A673 (cell line): ENCODE results near the gene DACT2. TPM values are rescaled to one million over a fixed set of nuclear protein-coding genes. Genes with fewer than 3 reads are reported as not detected.

Source experiments
- BruUV-seq: library from RNA; stranded (reverse); fragments of 400-500 nt; replicated peaks from 2 replicates; lab custom pipeline; 2021; lab: Mats Ljungman, UMichigan
- CTCF ChIA-PET: fragments of 300-600 bp; sonication (Branson Sonifier 250); formaldehyde crosslinking; loops from one replicate; lab custom pipeline; 2022; ENCODE audit warnings: antibody characterized with exemption; lab: Charles Lee
- POLR2A ChIA-PET: fragments of 300-600 bp; sonication (Branson Sonifier 250); formaldehyde crosslinking; loops from one replicate; lab custom pipeline; 2022; ENCODE audit warnings: antibody characterized with exemption; ENCODE audit not compliant: low non-redundant PET; lab: Charles Lee
- DNase-seq: peaks from one replicate; pipeline ENCODE4 v3.0.0-alpha.2; 2015; ENCODE audit warnings: low spot score
- H3K27ac ChIP-seq: fragments of 200-600 bp; sonication (generic); 2 replicates; pipeline ENCODE4 v1.5.1; 2016; ENCODE audit warnings: mixed run types, low read depth, mild to moderate bottlenecking, mixed read lengths, antibody characterized with exemption, low read length; ENCODE audit not compliant: poor library complexity, severe bottlenecking
- H3K27me3 ChIP-seq: fragments of 200-600 bp; sonication (generic); replicated peaks from 2 replicates; pipeline ENCODE4 v1.6.1; 2017; ENCODE audit warnings: mixed run types, low read depth, mild to moderate bottlenecking, mixed read lengths, antibody characterized with exemption, low read length; ENCODE audit not compliant: insufficient read depth, poor library complexity
- H3K36me3 ChIP-seq: fragments of 200-600 bp; sonication (generic); 2 replicates; pipeline ENCODE4 v1.6.1; 2016; ENCODE audit warnings: mixed run types, mild to moderate bottlenecking, mixed read lengths, antibody characterized with exemption, low read length; ENCODE audit not compliant: insufficient read depth, poor library complexity, severe bottlenecking
- H3K4me1 ChIP-seq: fragments of 200-600 bp; sonication (generic); 2 replicates; pipeline ENCODE4 v1.6.1; 2017; ENCODE audit warnings: mixed run types, mild to moderate bottlenecking, mixed read lengths, antibody characterized with exemption, low read length; ENCODE audit not compliant: insufficient read depth, poor library complexity, severe bottlenecking
- H3K4me3 ChIP-seq: fragments of 200-600 bp; sonication (generic); 2 replicates; pipeline ENCODE4 v1.5.1; 2016; ENCODE audit warnings: low read depth, mixed run types, mild to moderate bottlenecking, mixed read lengths, low read length; ENCODE audit not compliant: poor library complexity, severe bottlenecking
- H3K9me3 ChIP-seq: fragments of 200-600 bp; sonication (generic); 2 replicates; pipeline ENCODE4 v1.6.1; 2016; ENCODE audit warnings: mixed run types, low read depth, mild to moderate bottlenecking, mixed read lengths, antibody characterized with exemption, low read length; ENCODE audit not compliant: poor library complexity, severe bottlenecking
- EZH2 ChIP-seq: fragments of 200-600 bp; sonication (generic); IDR thresholded peaks from 2 replicates; pipeline ENCODE4 v1.6.1; 2017; ENCODE audit warnings: borderline replicate concordance, low read depth, mild to moderate bottlenecking, mixed read lengths, antibody characterized with exemption, low read length; ENCODE audit not compliant: poor library complexity, severe bottlenecking
- intact Hi-C: fragments of 100-400 bp; cut with micrococcal nuclease; formaldehyde crosslinking; loops from one replicate; pipeline ENCODE4 v1.10.0; 2022; ENCODE audit not compliant: unreplicated experiment
- total RNA-seq: library from RNA; stranded (reverse); gene quantifications from 2 replicates; pipeline ENCODE4 v1.2.3, GENCODE V29; 2021
- TF ChIP-seq, protein P1 (sequence below): fragments of 300-800, 200-600 bp; sonication (generic); conservative IDR thresholded peaks from 2 replicates; pipeline ENCODE4 v1.5.1; 2017; ENCODE audit warnings: low read depth, mild to moderate bottlenecking, antibody characterized with exemption, low read length, moderate library complexity, mixed read lengths

The DACT2 gene
- total RNA-seq, 1 experiment from 2014 or later, result 18.7 TPM

DNA sequence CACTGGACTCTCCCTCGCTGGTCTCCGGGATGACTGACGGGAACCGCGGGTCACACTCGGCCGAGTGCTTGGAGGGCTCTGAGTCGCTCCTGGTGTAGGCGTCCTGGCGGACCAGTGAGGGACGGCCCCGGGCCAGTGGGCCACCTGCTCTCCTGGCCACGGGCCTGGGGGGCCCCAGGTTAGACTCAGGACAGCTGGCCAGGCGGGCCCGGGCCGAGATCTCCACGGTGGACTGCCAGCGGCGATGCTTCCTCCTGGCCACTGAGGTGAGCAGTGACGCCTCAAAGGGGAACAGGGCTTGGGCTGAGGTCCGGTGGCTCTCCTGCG, 11.9 kb downstream of the DACT2 start:
- H3K27ac ChIP-seq, result no peak overlapping the region
- H3K4me3 ChIP-seq, result no peak overlapping the region
- peaks cover 4% of the 10 kb centered on the region for H3K36me3 ChIP-seq
- no TSS peak for BruUV-seq
- H3K4me1 ChIP-seq, result peaks cover 10% of the 10 kb centered on the region
- ChIA-PET POLR2A (no interaction called here), CTCF (no interaction called here)
- no peak for DNase-seq
- intact Hi-C loops, result no loop called here
- no peaks in the 10 kb centered on the region for H3K9me3 ChIP-seq
- H3K27me3 ChIP-seq, result no peaks in the 10 kb centered on the region
- no peak for TF ChIP-seq EZH2
- TF ChIP-seq, protein P1, sequence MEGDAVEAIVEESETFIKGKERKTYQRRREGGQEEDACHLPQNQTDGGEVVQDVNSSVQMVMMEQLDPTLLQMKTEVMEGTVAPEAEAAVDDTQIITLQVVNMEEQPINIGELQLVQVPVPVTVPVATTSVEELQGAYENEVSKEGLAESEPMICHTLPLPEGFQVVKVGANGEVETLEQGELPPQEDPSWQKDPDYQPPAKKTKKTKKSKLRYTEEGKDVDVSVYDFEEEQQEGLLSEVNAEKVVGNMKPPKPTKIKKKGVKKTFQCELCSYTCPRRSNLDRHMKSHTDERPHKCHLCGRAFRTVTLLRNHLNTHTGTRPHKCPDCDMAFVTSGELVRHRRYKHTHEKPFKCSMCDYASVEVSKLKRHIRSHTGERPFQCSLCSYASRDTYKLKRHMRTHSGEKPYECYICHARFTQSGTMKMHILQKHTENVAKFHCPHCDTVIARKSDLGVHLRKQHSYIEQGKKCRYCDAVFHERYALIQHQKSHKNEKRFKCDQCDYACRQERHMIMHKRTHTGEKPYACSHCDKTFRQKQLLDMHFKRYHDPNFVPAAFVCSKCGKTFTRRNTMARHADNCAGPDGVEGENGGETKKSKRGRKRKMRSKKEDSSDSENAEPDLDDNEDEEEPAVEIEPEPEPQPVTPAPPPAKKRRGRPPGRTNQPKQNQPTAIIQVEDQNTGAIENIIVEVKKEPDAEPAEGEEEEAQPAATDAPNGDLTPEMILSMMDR, result no peak

GRCh38 chr6:168307015-168307694, 12.4 kb downstream of the DACT2 start:
- BruUV-seq, result no TSS peak
- Histone ChIP-seq H3K27ac (no peak overlapping the region), H3K27me3 (no peaks in the 10 kb centered on the region), H3K9me3 (no peaks in the 10 kb centered on the region), H3K36me3 (peaks cover 4% of the 10 kb centered on the region), H3K4me1 (peaks cover 15% of the 10 kb centered on the region), H3K4me3 (no peak overlapping the region)
- TF ChIP-seq, protein P1, result no peak
- no peak for TF ChIP-seq EZH2
- CTCF ChIA-PET, result no interaction called here
- intact Hi-C loops, result no loop called here
- POLR2A ChIA-PET, result no interaction called here
- DNase-seq, result no peak

DNA sequence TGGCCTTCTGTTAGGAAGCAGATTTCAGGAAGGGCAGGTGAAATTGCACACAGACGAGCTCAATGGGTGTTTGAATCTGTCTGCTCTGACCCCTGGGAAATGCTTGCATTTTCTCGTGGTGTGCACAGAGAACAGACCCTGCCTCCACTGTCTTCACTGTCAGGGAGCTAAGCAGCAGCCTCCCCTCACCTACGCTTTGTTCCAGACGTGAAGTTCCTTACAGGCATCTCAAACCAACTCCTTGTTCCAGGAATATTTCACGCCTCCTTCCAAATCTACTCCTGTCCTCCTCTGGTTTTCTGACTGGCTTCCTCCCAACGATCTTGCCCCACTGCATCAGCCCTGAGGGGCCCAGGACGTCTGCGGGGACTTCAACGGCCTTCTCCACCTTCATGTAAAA, 13.7 kb downstream of the DACT2 start:
- peaks cover 28% of the 10 kb centered on the region for H3K4me1 ChIP-seq
- ChIA-PET CTCF (no interaction called here), POLR2A (no interaction called here)
- no peak overlapping the region for H3K27ac ChIP-seq
- no peaks in the 10 kb centered on the region for H3K9me3 ChIP-seq
- peaks cover 4% of the 10 kb centered on the region for H3K36me3 ChIP-seq
- TF ChIP-seq EZH2, result no peak
- TF ChIP-seq, protein P1, result no peak
- no peak for DNase-seq
- BruUV-seq, result no TSS peak
- no peaks in the 10 kb centered on the region for H3K27me3 ChIP-seq
- no peak overlapping the region for H3K4me3 ChIP-seq
- intact Hi-C loops, result no loop called here
